Activated CD4-positive, CD25-positive, alpha-beta regulatory T cell treated with anti-CD3 and anti-CD28 coated beads, Interleukin-2, amount 50 U/mL, for 72 hours (primary cell): ENCODE data around the gene CYB561.

Experiments used
- DNase-seq: peaks from one replicate; pipeline ENCODE4 v3.0.0; 2021

The CYB561 gene

GRCh38 chr17:63405741-63406261 lies 40.3 kb downstream of the CYB561 start:
- no peak for DNase-seq

- DNase-seq = no peak
These were observed 41.1 kb downstream of the CYB561 start for GRCh38 chr17:63405020-63405419.

- DNase-seq = no peak
These were observed 43.5 kb downstream of the CYB561 start for GRCh38 chr17:63402431-63403212.

- DNase-seq = no peak
These were observed 46.2 kb downstream of the CYB561 start for GRCh38 chr17:63399856-63400255.

- DNase-seq = no peak
These were observed 46.8 kb downstream of the CYB561 start for GRCh38 chr17:63399316-63399715.

GRCh38 chr17:63398680-63399079 lies 47.4 kb downstream of the CYB561 start:
- no peak for DNase-seq

GRCh38 chr17:63395075-63395805 lies 50.9 kb downstream of the CYB561 start:
- no peak for DNase-seq

- no peak for DNase-seq
These were observed 56.0 kb downstream of the CYB561 start for GRCh38 chr17:63390090-63390489.

- no peak for DNase-seq
These were observed 58.3 kb downstream of the CYB561 start for GRCh38 chr17:63387656-63388340.

GRCh38 chr17:63382826-63383225 lies 63.3 kb downstream of the CYB561 start:
- DNase-seq = no peak
